ENCODE data around the gene OLA1. TPM values are rescaled to one million over a fixed set of nuclear protein-coding genes. Genes with fewer than 3 reads are reported as not detected.
"Not testable (repeated sequence)": the region's sequence is repeated elsewhere in the genome, so short reads cannot be mapped to it uniquely, and the experiment has no call there.

Gene OLA1
- 93.7 and 97.8 TPM in 2 replicates for total RNA-seq

DNA sequence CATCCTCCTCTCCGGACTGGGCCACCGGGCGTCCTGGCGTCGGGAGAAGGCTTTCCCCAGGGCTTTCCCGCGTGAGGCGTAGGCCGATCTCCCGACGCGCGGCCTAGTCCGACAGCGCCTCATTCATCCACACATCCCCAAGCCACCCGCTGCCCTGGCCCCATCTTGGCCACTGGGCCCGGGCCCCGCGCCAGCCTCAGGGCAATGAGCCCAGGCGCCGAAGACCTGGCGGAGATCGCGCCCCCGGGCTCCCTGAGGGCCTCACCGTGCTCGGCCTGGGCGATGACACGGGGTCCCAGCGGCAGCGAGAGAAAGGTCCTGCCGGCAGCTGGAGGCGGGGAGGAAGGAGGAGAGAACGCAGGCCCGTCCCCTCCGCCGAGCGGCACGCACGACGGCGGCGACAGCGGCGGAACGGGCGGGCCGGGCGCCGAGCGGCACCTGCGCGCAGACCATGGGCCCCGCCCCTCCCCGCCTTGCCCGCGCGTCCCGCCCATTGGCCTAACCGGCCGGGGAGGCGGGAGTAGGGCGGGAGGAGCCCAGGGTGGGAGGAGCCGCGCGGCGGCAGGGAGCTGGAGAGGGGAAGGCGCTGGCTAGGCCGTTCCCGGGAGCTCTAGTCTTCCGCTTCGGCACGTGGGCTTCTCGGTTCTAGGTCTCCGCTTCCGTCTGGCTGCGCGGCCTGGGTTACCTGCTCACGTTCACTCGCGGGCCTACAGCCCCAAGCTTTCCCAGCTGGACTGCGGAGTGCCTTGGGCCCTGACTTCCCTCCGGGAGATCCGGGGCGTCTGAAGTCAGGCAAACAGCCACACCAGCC is at the start of gene OLA1:
TSS of gene OLA1 (minus strand) at position 346 of the 811 bp plus-strand sequence. CDS start 1,717 bp downstream, outside the sequence.
- intact Hi-C loops (cut with micrococcal nuclease) = loop anchor here (1.0 to 10.0 kb wide), 8 partner anchors 94 to 1754 kb away; partner anchors contain the start of genes CDCA7, LNPK, PDK1 and SCRN3

DNA sequence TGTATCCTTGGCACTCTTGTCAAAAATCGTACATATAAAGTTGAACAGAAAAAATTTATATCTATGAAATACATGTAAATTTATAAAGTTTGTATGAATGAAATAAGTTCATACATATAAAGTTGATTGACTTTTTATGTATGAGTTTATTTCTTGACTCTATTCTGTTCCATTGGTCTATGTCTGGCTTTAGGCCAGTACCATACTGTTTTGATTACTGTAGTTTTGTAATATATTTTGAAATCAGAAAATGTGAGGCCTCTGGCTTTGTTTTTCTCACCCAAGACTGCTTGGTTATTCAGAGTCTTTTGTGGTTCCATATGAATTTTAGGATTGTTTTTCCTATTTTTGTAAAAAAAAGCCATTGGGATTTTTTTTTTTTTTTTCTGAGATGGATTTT is 44.6 kb upstream of the OLA1 start:
- intact Hi-C loops (cut with micrococcal nuclease) = no loop called here

DNA sequence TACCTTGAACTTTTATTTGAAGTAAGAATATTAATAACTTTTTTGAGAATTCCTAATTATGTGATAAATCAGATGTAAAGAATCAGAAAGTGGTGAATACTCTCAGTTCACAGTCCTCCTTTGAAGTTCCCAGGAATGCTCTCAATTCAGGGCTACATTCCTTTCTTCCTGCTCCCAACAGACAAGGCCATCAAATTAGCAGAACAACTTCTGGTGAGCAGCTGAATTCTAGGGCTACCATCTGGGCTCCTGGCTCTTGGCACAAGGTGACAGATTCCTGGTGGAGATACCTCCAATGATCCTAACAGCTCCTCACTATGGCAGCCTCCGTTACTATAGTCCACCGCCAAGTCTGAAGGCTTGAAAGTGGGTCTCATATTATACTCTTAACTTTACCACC is 37.8 kb upstream of the OLA1 start:
- intact Hi-C loops (cut with micrococcal nuclease) = no loop called here

DNA sequence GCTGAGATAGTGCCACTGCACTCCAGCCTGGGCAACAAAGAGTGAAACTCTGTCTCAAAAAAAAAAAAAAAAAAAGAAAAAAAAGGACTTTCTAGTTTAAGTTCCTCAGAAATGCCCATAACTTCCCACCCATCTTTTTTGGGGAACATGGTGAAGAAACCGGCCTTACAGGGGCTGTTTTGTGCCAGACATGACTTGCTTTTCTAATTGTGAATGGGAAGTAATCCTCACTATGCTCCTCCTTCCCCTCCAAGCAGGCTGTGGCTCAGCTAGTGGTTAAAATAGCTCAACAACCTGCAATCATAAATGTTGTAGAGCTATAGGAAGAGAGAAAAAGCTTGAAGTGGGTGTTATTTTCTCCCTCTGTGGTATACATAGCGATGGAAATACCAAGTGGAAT is 34.1 kb upstream of the OLA1 start:
- intact Hi-C loops (cut with micrococcal nuclease) = no loop called here

DNA sequence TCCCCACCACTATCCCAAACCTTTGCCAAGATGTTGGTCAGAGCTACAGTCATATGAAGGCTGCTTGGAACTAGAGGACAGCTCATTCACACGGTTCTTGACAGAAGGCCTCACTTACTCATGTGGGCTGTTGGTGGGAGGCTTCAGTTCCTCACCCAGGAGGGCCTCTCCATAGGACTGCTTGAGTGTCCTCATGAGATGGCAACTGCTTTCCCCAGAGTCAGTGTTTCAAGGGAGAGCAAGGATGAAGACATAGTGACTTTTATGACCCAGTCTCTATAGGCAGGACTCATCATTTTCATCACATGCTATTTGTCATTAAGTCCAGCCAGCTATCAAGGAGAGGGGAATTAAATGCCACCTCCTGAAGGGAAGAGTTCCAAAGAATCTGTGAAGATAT is 33.4 kb upstream of the OLA1 start:
- intact Hi-C loops (cut with micrococcal nuclease) = no loop called here

DNA sequence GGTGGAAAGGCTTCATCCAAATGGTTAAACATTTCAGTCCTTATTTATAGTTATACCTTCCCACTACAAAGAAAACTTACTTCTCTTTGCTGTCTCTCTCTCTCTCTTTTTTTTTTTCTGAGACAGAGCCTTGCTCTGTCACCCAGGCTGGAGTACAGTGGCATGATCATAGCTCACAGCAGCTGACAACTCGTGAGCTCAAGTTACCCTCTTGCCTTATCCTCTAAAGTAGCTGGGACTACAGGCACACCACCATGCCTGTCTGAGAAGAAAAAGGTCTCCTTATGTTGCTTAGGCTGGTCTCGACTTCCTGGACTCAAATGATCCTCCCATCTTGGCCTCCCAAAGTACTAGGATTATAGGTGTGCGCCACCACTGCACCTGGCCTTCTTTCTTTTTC is 32.3 kb upstream of the OLA1 start:
- intact Hi-C loops (cut with micrococcal nuclease) = no loop called here

DNA sequence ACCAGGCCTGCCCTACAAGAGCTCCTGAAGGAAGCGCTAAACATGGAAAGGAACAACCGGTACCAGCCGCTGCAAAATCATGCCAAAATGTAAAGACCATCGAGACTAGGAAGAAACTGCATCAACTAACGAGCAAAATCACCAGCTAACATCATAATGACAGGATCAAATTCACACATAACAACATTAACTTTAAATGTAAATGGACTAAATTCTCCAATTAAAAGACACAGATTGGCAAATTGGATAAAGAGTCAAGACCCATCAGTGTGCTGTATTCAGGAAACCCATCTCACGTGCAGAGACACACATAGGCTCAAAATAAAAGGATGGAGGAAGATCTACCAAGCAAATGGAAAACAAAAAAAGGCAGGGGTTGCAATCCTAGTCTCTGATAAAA is 21.9 kb upstream of the OLA1 start:
- intact Hi-C loops (cut with micrococcal nuclease) = not testable (repeated sequence)

DNA sequence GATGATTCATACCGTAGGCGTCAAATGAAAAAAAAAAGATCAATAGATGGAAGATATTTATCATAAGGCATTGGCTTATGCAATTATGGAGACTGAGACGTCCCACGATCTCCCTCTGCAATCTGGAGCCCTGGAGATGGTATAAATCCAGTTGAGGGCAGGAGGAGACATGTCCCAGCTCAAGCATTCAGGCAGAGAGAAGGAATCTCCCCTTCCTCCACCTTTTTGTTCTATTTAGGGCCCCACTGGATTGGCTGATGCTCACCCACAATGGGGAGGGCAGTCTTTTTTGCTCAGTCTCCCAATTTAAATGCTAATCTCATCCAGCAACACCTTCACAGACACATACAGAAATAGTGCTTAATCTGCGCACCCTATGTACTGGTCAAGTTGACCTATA is 18.0 kb upstream of the OLA1 start:
- intact Hi-C loops (cut with micrococcal nuclease) = no loop called here

DNA sequence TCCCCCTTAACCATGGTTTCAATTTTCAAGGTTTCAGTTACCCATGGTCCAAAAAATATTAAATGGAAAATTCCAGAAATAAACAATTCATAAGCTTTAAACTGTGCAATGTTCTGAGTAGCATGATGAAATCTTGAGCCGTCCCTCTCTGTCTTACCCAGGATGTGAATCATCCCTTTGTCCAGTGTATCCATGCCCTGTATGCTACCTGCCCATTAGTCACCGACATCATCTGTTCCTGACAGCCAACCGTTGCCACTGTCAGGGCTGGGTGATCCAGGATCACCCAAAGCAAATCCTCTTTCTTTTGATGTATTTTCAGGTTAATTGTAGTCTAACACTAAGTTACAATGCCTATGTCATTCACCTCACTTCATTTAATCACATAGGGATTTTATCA is 15.7 kb upstream of the OLA1 start:
- intact Hi-C loops (cut with micrococcal nuclease) = no loop called here

DNA sequence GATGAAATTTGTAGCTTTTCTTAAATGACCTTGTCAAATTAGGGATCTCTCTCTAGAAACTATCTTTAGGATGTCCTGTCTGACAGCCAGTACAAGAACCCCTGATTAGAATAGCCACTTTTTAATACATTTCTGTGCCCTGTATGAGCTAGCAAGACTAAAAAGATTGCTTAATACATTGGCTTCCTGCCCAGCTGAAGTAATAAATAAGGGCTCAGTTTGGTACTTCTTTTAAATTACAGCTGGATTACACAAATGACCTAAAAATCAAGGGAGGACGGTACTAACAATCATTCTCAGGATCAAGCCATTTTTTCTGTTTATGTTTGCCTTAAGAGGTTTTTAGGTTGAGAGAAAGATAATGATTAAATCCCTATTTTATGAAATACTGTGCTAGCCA is 11.6 kb upstream of the OLA1 start:
- intact Hi-C loops (cut with micrococcal nuclease) = no loop called here

DNA sequence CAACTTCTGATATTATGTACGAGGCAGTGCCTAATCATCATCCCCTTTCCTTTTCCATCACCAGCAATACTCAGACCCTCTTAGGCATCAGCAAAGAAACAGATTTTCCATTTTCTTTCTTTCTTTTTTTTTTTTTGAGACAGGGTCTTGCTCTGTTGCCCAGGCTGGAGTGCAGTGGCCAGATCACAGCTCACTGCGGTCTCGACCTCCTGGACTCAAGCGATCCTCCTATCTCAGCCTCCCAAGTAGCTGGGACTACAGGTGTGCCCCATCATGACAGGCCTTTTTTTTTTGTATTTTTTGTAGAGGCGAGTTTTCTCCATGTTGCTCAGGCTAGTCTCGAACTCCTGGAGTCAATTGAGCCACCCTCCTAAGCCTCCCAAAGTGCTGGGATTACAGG is 5.9 kb upstream of the OLA1 start:
- intact Hi-C loops (cut with micrococcal nuclease) = no loop called here

DNA sequence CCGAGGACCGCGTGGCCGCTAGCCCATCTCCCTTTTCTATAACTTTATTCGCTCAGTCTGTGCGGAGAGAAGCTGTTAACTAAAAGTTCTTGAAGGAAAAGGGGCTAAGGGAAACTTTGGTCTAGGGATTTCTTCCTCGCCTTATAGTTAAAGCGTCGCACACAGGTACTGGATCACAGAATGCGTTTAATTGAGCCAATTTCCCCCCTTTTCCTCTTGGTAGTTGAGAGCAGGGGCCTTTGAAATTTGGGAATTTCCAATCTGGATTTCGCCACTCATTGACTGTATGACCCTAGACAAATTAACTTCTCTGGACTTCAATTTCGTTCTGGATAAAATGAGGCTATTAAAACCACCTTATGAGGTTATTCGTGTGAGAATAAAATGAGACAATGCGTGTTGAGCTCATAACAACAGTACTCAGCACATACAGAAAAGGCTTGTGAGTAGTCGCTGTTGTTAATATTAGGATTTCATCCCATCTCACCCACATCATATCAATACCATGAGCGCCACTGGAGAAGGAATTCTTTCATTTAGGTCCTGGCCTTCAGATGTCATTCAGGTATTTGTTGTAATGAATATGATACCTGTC is 763 bp upstream of the OLA1 start:
- intact Hi-C loops (cut with micrococcal nuclease) = loop anchor here (1.0 to 10.0 kb wide), 8 partner anchors 93 to 1753 kb away; partner anchors contain the start of genes CDCA7, LNPK, PDK1 and SCRN3

DNA sequence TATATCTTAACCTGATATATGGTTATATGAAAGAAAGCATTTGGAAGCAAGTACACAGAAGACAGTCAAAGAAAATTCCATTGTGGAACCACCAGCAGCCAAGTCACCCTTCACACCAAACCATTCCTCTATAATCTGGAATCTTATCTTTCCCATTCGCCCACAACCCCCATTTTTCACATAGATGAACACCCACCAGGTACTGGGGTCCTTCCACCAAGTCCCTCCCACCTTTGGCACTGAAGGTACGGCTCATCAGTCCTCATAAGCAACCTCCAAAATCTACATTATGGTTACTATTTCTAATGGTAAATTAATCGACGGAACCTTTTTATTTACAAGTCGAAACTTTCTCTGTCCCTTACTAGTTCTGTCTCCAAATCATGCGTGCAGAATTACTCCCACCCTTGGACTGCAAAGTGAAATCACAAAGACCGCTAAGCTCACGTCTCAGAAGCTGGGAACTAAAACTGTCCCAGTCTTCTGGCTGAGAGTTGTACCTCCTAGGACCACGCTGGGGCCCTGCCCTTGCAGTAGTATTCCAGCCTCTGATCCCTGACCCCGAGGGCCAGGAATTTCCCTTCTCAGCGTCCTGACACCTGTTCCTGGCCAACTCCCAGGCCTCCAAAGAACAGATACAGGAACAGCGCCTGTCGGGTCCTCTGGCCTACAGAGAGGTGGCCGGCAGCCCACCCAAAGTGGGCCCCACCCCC is 702 bp downstream of the OLA1 start:
- intact Hi-C loops (cut with micrococcal nuclease) = loop anchor here (1.0 to 10.0 kb wide), 8 partner anchors 95 to 1755 kb away; partner anchors contain the start of genes CDCA7, LNPK, PDK1 and SCRN3

DNA sequence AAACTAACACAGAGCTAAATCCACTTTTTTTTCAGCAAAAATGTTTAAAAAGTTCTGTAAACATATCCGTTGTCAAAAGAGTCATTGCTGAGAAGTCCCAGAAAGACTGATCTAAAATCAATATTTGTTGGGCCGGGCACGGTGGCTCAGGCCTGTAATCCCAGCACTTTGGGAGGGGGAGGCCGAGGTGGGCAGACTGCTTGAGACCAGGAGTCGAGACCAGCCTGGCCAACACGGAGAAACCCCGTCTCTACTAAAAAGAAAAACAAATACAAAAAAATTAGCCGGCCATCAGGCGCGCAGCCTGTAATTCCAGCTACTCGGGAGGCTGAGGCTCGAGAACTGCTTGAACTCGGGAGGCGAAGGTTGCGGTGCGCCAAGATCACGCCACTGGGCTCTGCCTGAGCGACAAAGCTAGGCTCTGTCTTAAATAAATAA is 1.4 kb downstream of the OLA1 start:
- intact Hi-C loops (cut with micrococcal nuclease) = loop anchor here (5.0 to 10.0 kb wide), 5 partner anchors 95 to 1755 kb away; partner anchors contain the start of genes LNPK, PDK1 and SCRN3

DNA sequence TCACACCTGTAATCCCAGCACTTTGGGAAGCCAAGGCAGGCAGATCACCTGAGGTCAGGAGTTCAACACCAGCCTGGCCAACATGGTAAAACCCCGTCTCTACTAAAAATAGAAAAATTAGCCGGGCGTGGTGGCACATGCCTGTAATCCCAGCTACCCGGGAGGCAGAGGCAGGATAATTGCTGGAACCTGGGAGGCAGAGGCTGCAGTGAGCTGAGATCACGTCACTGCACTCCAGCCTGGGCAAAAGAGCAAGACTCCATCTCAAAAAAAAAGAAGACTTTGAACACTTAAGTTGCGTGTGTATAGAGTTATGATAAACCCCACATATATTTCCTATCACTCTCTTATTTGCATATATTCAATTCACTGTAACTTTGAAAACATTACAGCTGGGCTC is 2.7 kb downstream of the OLA1 start:
- intact Hi-C loops (cut with micrococcal nuclease) = loop anchor here (5.0 to 10.0 kb wide), 5 partner anchors 97 to 1757 kb away; partner anchors contain the start of genes LNPK, PDK1 and SCRN3

DNA sequence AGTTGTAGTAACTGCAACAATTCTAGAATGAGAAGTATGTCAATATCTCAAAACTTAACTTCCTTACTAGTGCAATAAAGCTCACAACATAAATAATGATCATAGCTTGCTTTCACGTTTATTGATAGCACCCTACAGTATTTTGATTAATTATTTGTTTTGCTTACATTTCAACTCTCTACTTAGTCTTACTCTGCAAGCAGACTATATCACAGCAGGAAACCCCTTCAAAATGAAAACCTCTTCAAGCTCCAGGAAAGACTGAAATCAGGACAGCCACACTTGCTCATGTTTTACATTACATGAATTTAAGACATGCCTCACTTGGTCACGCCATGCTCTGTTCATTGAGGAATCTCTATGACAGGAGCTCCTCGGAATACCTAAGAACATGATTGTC is 3.3 kb downstream of the OLA1 start:
- intact Hi-C loops (cut with micrococcal nuclease) = loop anchor here (5.0 to 10.0 kb wide), 5 partner anchors 97 to 1757 kb away; partner anchors contain the start of genes LNPK, PDK1 and SCRN3

DNA sequence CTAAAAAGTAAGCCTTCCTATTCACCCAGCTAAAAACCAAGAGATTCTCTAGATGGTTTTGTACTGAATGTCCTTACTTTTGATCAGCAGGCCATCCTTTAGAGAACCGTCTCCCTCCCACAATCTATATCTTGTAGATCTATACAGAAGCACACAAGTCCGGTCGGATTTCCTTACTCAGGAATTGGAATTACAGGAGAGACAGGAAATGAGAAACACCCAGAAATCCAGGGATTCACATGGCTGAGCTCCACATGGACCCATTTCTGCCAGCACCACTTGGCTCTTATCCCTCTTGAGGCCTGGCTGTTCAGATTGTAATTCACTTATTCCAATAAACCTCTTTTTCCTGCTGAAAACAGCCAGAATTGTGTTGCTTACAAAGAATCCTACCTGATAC is 4.5 kb downstream of the OLA1 start:
- intact Hi-C loops (cut with micrococcal nuclease) = loop anchor here (10.0 kb wide), 1 partner anchor 199 kb away; no protein-coding TSS in a partner anchor

DNA sequence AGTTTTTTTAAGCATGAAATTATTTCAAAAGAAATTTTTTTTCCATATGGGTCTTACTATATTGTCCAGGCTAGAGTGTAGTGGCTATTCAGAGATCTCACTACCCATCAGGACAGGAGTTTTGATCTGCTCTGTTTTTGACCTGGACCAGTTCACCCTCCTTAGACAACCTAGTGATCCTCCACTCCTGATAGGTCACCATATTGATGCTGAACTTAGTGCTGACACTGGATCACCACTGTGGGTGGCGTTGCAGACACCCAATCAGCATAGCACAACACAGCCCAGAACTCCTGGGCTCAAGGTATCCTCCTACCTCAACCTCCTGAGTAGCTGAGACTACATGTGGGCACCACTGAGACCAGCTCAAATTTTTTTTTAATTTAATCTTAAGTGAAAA is 8.2 kb downstream of the OLA1 start:
- intact Hi-C loops (cut with micrococcal nuclease) = loop anchor here (10.0 kb wide), 1 partner anchor 195 kb away; no protein-coding TSS in a partner anchor

DNA sequence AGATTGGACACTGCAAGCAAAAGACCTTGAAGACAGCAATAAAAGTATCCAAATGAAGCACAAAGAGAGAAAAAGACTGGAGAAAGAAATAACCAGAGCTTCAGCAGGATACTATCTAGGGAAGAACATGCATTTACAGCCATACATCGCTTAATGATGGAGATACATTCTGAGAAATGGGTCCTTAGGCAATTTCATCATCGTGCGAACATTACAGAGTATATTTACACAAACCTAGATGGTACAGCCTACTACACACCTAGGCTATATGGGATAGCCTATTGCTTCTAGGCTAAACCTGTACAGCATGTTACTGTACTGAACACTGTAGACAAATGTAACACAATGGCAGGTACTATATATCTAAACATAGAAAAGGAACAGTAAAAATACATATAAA is 11.9 kb downstream of the OLA1 start:
- intact Hi-C loops (cut with micrococcal nuclease) = no loop called here

DNA sequence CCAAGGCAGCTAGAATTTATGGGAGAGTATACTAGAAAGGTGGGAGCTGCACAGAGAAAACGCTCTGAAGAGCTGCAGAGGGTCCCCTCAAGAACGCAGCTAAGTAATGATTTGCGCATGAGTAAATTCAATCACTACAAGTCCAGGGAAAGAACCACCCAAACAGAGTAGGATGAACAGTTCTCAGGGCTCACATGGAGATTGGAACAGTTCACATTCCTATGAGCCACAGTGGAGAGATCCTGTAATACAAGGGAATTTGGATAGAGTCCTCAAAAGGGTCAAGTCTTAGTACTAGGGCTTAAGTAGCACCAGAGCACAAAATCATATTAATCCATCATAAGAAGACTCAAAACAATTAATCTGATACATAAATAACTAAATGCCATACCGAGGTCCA is 12.7 kb downstream of the OLA1 start:
- intact Hi-C loops (cut with micrococcal nuclease) = no loop called here

DNA sequence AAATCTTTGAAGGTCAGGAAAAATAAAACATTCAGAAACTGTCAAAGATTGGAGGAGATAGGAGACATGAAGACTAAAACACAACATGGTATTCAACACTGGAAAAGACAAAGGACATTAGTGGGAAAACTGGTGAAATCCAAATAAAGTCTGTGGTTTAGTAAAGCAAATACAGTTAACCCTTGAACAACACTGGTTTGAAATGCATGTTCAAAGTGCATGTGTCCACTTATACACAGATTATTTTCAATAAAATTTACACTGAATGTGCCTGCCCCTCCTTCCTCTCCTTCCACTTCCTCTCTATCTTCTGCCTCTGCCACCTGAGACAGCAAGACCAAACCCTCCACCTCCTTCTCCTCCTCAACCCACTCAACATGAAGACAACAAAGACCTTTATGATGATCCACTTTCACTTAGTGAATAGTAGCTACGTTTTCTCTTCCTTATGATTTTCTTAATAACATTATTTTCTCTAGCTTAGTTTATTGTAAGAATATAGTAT is 14.5 kb downstream of the OLA1 start:
- intact Hi-C loops (cut with micrococcal nuclease) = no loop called here
